Keratinocyte (primary cell): ENCODE measurements around the gene ERC2. TPM values are rescaled to one million over a fixed set of nuclear protein-coding genes. Genes with fewer than 3 reads are reported as not detected.

Experiments
- DNase-seq: peaks from one replicate; pipeline ENCODE4 v3.0.0-alpha.2; 2011; ENCODE audit warnings: low read depth, missing footprints, low spot score
- FAIRE-seq: peaks from 2 replicates; lab custom pipeline; 2011; peaks lifted over from hg19 to GRCh38; lab: Jason Lieb, UNC
- H2AFZ ChIP-seq: 2 replicates; pipeline ENCODE4 v1.6.0; 2012; ENCODE audit warnings: low read length, control low read depth, inconsistent platforms; ENCODE audit not compliant: control insufficient read depth
- H3K27ac ChIP-seq: 2 replicates; pipeline ENCODE4 v1.5.1; 2011; ENCODE audit warnings: low read length; ENCODE audit not compliant: control insufficient read depth, insufficient read depth
- H3K27me3 ChIP-seq: 3 replicates; pipeline ENCODE4 v1.6.0; 2011; ENCODE audit warnings: low read length; ENCODE audit not compliant: control insufficient read depth, insufficient read depth; ENCODE audit errors: extremely low read depth
- H3K36me3 ChIP-seq, 2 experiments: 2 replicates in 1 of 2; 3 replicates in 1 of 2; pipeline ENCODE4 v1.5.1; 2011; ENCODE audit warnings: low read length in 2 of 2, mild to moderate bottlenecking in 1 of 2; ENCODE audit not compliant: control insufficient read depth in 2 of 2, insufficient read depth in 2 of 2; ENCODE audit errors: extremely low read depth in 1 of 2
- H3K4me1 ChIP-seq: 3 replicates; pipeline ENCODE4 v1.5.1; 2011; ENCODE audit warnings: low read length; ENCODE audit not compliant: control insufficient read depth, insufficient read depth; ENCODE audit errors: extremely low read depth
- H3K4me2 ChIP-seq: 3 replicates; pipeline ENCODE4 v1.6.0; 2011; ENCODE audit warnings: low read depth, low read length; ENCODE audit not compliant: control insufficient read depth, insufficient read depth; ENCODE audit errors: extremely low read depth
- H3K4me3 ChIP-seq, 3 experiments: fragments of 200-600 bp in 1 of 3; sonication (generic) in 1 of 3; 2 replicates in 2 of 3; 3 replicates in 1 of 3; pipeline ENCODE4 v1.5.1; 2011 to 2016; ENCODE audit warnings: low read length in 3 of 3, mild to moderate bottlenecking in 3 of 3, control low read depth in 2 of 3, inconsistent platforms in 1 of 3, low read depth in 1 of 3, mixed read lengths in 1 of 3, mixed run types in 1 of 3, moderate library complexity in 1 of 3; ENCODE audit not compliant: control insufficient read depth in 2 of 3, insufficient read depth in 2 of 3; ENCODE audit errors: extremely low read depth in 1 of 3
- H3K79me2 ChIP-seq: 2 replicates; pipeline ENCODE4 v1.6.0; 2012; ENCODE audit warnings: low read length; ENCODE audit not compliant: control insufficient read depth, insufficient read depth
- H3K9ac ChIP-seq: 3 replicates; pipeline ENCODE4 v1.6.0; 2011; ENCODE audit warnings: low read length; ENCODE audit not compliant: control insufficient read depth, insufficient read depth; ENCODE audit errors: extremely low read depth
- H3K9me1 ChIP-seq: 3 replicates; pipeline ENCODE4 v1.6.0; 2011; ENCODE audit warnings: low read length; ENCODE audit not compliant: control insufficient read depth, insufficient read depth; ENCODE audit errors: extremely low read depth
- H3K9me3 ChIP-seq: 2 replicates; pipeline ENCODE4 v1.5.1; 2012; ENCODE audit warnings: low read depth, low read length; ENCODE audit not compliant: control insufficient read depth
- H4K20me1 ChIP-seq: 3 replicates; pipeline ENCODE4 v1.6.0; 2011; ENCODE audit warnings: low read length; ENCODE audit not compliant: control insufficient read depth, insufficient read depth; ENCODE audit errors: extremely low read depth
- EZH2 ChIP-seq: IDR thresholded peaks from one replicate; pipeline ENCODE4 v1.6.1; 2012; ENCODE audit warnings: inconsistent platforms, mild to moderate bottlenecking, low read length, moderate library complexity
- dilution Hi-C: fragments of 300-500 bp; cut with MboI; formaldehyde crosslinking; loops from one replicate; pipeline ENCODE4 v1.7.0; 2020; ENCODE audit warnings: low sequenced_read_pairs; ENCODE audit not compliant: extremely low pct_ligation_motif_present
- polyA plus RNA-seq, 5 experiments: library from polyadenylated mRNA; depleted of rRNA in 3 of 5; stranded (reverse) in 3 of 5; stranded (forward) in 1 of 5; unstranded in 1 of 5; fragments of >200 nt; gene quantifications; 1 replicate in 1 of 5; 2 replicates in 3 of 5; 3 replicates in 1 of 5; pipeline versions ENCODE4 v1.2.1 to v1.2.3, GENCODE V29; 2011 to 2012; ENCODE audit warnings: missing spikeins in 2 of 5, low read depth in 1 of 5, low replicate concordance in 1 of 5
- TF ChIP-seq, protein P1 (sequence below), 3 experiments: IDR thresholded peaks in 1 of 3; conservative IDR thresholded peaks in 1 of 3; optimal IDR thresholded peaks in 1 of 3; 2 replicates in 2 of 3; 3 replicates in 1 of 3; pipeline versions ENCODE3 to v1.5.1; 2011; ENCODE audit warnings: low read length in 3 of 3, mild to moderate bottlenecking in 3 of 3, moderate library complexity in 2 of 3, control low read depth in 1 of 3, inconsistent platforms in 1 of 3; ENCODE audit not compliant: insufficient read depth in 2 of 3; ENCODE audit errors: extremely low read depth in 1 of 3

Gene ERC2
- polyA plus RNA-seq, 1 donor (not counting 4 experiments of a cell fraction or from before 2014, with no cell fraction given) = 0.08 TPM

DNA sequence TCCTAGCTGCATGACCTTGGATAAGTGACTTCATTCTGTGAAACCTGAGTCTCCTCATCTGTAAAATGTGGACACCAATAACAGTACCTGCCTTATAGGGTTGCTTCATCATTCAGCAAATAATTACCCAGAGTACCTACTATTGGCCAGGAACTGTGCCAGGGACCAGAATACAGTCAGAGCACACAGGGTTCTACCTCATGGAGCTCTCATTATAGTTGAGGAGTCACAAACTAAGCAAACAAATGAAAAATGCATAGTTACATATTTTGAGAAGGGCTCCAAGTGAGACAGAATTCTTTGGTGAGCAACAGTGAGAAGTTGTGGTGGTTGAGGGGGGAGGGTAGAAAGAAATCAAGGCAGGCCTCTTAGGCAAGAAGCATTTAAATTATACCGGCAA, 672.5 kb downstream of the ERC2 start:
- FAIRE-seq (no peak), DNase-seq (no peak)
- Histone ChIP-seq H4K20me1 (no peaks in the 10 kb centered on the region), H2AFZ (no peak overlapping the region), H3K9ac (no peak overlapping the region), H3K79me2 (no peaks in the 10 kb centered on the region), H3K4me2 (no peak overlapping the region), H3K9me3 (no peaks in the 10 kb centered on the region), H3K36me3 (no peaks in the 10 kb centered on the region), H3K4me1 (no peaks in the 10 kb centered on the region), H3K27ac (no peak overlapping the region), H3K9me1 (no peaks in the 10 kb centered on the region), H3K4me3 (no peak overlapping the region), H3K27me3 (no peaks in the 10 kb centered on the region)
- TF ChIP-seq, protein P1, sequence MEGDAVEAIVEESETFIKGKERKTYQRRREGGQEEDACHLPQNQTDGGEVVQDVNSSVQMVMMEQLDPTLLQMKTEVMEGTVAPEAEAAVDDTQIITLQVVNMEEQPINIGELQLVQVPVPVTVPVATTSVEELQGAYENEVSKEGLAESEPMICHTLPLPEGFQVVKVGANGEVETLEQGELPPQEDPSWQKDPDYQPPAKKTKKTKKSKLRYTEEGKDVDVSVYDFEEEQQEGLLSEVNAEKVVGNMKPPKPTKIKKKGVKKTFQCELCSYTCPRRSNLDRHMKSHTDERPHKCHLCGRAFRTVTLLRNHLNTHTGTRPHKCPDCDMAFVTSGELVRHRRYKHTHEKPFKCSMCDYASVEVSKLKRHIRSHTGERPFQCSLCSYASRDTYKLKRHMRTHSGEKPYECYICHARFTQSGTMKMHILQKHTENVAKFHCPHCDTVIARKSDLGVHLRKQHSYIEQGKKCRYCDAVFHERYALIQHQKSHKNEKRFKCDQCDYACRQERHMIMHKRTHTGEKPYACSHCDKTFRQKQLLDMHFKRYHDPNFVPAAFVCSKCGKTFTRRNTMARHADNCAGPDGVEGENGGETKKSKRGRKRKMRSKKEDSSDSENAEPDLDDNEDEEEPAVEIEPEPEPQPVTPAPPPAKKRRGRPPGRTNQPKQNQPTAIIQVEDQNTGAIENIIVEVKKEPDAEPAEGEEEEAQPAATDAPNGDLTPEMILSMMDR (optimal IDR thresholded peaks at IDR 0.05 in 1 of 3, IDR thresholded peaks at IDR 0.05 in 1 of 3, conservative IDR thresholded peaks at IDR 0.05 in 1 of 3; ENCODE audit: extremely low read depth in 1 of 3, insufficient read depth in 2 of 3, low read length in 3 of 3) = no peak
- no peak for TF ChIP-seq EZH2
- dilution Hi-C loops = no loop called here

DNA sequence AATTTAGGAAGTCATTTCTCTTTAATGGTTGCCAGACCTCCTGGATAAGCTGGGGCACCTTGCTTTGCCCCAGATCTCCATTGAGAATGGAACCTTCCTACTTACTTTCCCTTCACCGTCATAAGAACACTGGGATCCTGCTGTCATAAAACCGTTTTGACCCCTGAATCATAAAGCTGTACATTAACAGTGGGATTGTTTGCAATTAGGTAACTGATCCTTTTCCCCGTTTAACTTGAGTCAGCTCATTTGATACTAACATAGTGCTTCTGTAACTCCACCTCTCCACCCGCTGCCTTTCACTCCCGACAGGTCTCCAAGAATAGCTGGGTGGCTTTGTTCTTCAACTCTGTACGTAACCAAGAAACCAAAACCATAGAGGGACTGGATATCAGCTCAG, 673.0 kb downstream of the ERC2 start:
- no peak overlapping the region for H3K4me3 ChIP-seq
- no peak for FAIRE-seq

More for the DNA sequence above, 673.0 kb downstream of the ERC2 start:
- H3K4me1 ChIP-seq = no peaks in the 10 kb centered on the region
- H3K27ac ChIP-seq = no peak overlapping the region
- dilution Hi-C loops = no loop called here
- H3K27me3 ChIP-seq = no peaks in the 10 kb centered on the region
- DNase-seq = no peak
- H3K36me3 ChIP-seq = no peaks in the 10 kb centered on the region
- H2AFZ ChIP-seq = no peak overlapping the region
- H3K9me1 ChIP-seq = no peaks in the 10 kb centered on the region
- no peaks in the 10 kb centered on the region for H3K9me3 ChIP-seq
- no peak for TF ChIP-seq EZH2
- TF ChIP-seq, protein P1 (optimal IDR thresholded peaks at IDR 0.05 in 1 of 3, IDR thresholded peaks at IDR 0.05 in 1 of 3, conservative IDR thresholded peaks at IDR 0.05 in 1 of 3; ENCODE audit: extremely low read depth in 1 of 3, insufficient read depth in 2 of 3, low read length in 3 of 3) = no peak
- H3K4me2 ChIP-seq = no peak overlapping the region
- no peaks in the 10 kb centered on the region for H3K79me2 ChIP-seq
- no peak overlapping the region for H3K9ac ChIP-seq
- no peaks in the 10 kb centered on the region for H4K20me1 ChIP-seq
